Activated T-cell treated with anti-CD3 and anti-CD28 coated beads for 24 hours (primary cell): ENCODE measurements around the gene MPL.

ENCODE experiments used
- DNase-seq: peaks from one replicate; pipeline ENCODE4 v3.0.0-alpha.2; 2020; ENCODE audit warnings: low read depth

MPL gene

GRCh38 chr1:43325381-43325780, 12.2 kb upstream of the MPL start:
- no peak for DNase-seq

- DNase-seq = no peak
These were observed 9.9 kb upstream of the MPL start for GRCh38 chr1:43327549-43328292.

GRCh38 chr1:43329995-43330751, 7.4 kb upstream of the MPL start:
- DNase-seq = peak; percentile 54

- DNase-seq = no peak
These were observed 5.9 kb upstream of the MPL start for GRCh38 chr1:43331688-43332087.

GRCh38 chr1:43334453-43335205, 3.0 kb upstream of the MPL start:
- no peak for DNase-seq

DNA sequence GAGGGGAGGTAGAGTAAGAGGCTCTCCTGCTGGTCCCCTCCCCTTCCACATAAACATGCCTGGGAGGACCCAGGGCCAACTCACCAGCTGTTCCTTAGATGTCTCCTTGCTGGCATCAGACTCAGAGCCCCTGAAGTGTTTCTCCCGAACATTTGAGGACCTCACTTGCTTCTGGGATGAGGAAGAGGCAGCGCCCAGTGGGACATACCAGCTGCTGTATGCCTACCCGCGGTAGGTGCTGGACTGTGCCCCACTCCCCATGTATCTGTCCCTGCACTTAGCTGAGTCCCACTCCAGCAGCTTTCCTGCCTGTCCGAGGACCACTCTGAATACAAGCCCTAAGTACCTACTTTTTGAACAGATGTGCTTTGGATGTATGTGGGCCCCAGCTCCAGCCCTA, 383 bp downstream of the MPL start:
- no peak for DNase-seq

- no peak for DNase-seq
These were observed 2.1 kb downstream of the MPL start for GRCh38 chr1:43339584-43340232.

- no peak for DNase-seq
These were observed 2.9 kb downstream of the MPL start for GRCh38 chr1:43340559-43340958.

DNA sequence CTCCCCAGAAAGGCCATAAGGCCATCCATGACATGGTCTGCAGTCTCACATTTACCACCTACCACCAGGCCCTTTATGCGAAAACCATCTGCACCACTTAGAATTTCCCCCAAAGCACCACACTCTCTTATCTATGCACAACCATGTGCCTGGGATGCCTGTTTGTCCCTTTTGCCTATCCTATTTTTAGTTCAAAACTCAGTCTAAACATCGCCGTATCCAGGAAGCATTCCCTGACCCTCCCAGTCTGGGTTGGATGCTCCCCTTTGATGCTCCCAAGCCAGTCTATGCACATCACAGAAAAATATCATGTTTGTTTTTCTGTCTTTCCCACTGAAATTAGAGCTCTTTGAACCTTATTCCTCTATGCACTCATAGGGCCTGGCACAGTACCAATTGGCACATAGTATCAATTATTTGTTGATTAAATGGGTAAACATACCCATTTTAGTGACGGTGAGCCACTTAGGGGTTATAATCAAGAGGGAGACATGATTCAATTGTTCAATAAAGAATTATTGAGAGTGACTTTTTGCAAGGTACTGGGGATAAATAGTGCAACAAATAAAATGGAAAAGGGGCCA, 6.7 kb downstream of the MPL start:
- no peak for DNase-seq

GRCh38 chr1:43345120-43345519, 7.5 kb downstream of the MPL start:
- no peak for DNase-seq

- no peak for DNase-seq
These were observed 9.0 kb downstream of the MPL start for GRCh38 chr1:43346636-43347035.

DNA sequence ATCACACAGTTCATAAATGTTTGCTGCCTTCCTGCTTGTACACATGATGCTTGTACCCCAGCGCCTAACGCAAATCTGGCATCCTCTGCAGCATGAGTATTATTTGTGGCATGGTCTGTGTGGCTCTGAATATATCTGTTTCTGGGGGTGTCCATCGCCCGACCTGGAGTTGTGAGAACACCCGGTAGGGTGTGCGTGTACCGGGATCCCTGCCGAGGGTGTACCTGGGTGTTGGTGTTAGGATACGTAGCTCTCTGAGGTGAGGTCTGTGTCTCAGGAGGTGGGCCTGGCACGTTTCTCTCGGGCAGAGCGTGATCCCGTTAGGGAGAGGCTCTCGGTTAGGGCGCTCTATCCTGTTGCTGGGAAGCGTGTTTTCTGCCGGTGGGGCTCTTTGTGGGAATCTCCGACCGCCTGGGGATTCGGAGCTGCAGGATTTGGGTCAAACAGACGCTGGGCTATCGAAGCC, 10.8 kb downstream of the MPL start:
- DNase-seq = no peak

GRCh38 chr1:43348809-43349593, 11.4 kb downstream of the MPL start:
- DNase-seq = no peak

DNA sequence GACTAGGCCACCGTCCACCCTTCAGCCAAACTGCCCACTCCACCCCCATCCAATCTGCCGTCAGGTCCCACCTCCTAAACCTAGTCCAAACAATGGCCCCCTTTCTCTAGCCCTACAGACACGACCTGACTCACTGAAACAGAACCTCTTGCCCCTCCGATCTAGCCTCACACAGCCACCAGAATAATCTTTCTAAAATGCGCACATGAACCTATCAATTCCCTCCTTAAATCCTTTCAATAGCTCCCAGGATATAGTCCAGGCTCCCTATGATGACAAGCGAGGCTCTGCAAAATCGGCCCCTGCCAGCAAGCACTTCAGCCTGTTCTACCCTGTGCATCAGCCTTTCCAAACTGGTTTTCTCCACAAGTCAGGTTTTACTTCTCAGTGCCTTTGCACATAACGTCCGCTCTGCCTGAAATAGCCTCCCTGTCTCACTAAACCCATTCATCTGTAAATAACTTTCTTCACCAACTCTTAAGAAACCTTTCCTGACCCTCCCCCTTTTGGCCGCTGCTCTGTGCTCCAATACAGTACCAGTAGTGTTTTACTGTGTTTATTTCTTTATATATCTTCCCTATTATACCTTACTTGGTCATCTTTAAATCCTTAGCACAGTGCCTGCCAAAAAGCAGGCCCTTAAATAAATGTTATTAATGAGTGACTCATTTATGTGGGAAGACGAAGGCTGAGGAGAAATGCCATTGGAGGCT, 12.1 kb downstream of the MPL start:
- DNase-seq = no peak

DNA sequence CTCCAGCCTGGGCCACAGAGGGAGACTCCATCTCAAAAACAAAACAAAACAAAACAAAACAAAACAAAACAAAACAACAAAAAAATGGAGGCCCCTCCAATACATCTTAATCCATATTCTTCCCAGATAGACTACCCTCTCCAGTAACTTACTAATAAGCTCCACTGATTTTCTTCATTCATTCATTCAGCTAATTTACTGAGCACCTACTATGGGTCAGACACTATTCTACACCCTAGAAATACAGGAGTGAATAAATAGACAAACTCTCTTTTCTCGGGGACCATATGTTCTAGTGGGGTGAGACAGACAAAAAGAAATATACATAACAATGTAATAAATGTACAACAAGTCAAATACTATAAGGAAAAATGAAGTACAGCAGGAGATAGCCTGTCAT, 13.4 kb downstream of the MPL start:
- DNase-seq = no peak

DNA sequence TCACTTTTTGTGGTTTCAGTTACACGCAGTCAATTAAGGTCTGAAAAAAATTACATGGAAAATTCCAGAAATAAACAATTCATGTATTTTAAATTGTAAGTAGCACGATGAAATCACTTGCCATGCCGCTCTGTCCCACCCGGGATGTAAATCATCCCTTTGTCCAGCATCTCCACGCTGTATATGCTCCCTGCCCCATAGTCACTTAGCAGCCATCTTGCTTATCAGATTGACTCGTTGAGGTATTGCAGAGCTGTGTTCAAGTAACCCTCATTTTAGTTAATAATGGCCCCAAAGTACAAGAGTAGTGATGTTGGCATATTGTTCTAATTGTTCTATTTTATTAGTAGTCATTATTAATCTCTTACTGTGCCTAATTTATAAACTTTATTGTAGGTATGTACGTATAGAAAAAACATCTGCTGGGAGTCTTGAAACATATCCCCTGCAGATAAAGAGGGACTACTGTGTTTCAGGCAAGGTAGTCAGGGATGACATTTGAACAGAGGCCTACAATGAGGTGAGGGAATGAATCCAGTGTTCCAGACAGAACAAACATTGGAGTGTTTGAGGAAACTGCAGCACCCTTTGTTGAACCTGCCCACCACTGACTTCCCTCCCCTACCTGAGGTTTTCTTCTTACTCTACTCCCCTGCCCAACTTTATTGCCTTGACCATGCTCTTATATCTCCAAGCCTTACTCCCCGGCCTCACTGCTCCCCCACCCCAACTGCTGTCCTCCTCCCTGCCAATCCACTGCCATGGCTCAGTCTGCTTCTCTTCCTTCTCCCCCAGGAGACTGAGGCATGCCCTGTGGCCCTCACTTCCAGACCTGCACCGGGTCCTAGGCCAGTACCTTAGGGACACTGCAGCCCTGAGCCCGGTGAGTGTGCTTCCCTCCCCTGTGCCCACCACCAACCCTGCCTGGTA, 14.1 kb downstream of the MPL start:
- DNase-seq = no peak

- DNase-seq = no peak
These were observed 14.7 kb downstream of the MPL start for GRCh38 chr1:43352351-43352705.

DNA sequence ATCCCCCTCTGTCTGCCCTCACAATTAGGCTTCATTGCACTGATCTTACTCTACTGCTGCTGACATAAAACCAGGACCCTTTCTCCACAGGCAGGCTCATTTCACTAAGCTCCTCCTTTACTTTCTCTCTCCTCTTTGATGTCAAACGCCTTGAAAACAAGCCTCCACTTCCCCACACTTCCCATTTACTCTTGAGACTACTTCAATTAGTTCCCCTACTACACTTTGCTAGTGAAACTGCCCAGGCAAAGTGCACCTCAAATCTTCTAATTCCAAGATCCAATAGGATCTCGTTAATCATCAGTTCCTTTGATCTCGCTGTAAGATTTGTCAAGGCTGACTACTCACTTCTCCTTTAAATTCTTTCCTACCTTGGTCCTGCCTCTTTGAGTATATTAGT, 15.3 kb downstream of the MPL start:
- DNase-seq = no peak

- DNase-seq = no peak
These were observed 16.9 kb downstream of the MPL start for GRCh38 chr1:43354471-43354870.
